GM18511 (cell line): Measurements from ENCODE around the gene AIFM3.
"Not testable (repeated sequence)": the region's sequence is repeated elsewhere in the genome, so short reads cannot be mapped to it uniquely, and the experiment has no call there.

ENCODE experiments used
- ATAC-seq: cut with Tn5 transposase; IDR thresholded peaks from one replicate; pipeline ENCODE4 v1.9.1; 2021; ENCODE audit warnings: mild to moderate bottlenecking, moderate library complexity; ENCODE audit not compliant: unreplicated experiment

AIFM3 gene

GRCh38 chr22:21000207-21000986 is 33.3 kb downstream of the AIFM3 start:
- no peak for ATAC-seq

GRCh38 chr22:21000987-21001600 is 34.0 kb downstream of the AIFM3 start:
- ATAC-seq = no peak

GRCh38 chr22:21001601-21002325 is 34.7 kb downstream of the AIFM3 start, which contains the start of gene THAP7:
THAP7 (minus strand) TSS chr22:21002118; CDS start chr22:21001911, 207 bp downstream.
- peak; percentile 92 for ATAC-seq

- ATAC-seq = no peak
Observed at GRCh38 chr22:21003782-21004181, 36.7 kb downstream of the AIFM3 start.

GRCh38 chr22:21009208-21009607 is 42.2 kb downstream of the AIFM3 start:
- ATAC-seq = not testable (repeated sequence)

GRCh38 chr22:21009638-21010425 is 42.8 kb downstream of the AIFM3 start:
- no peak for ATAC-seq

- ATAC-seq = no peak
Observed at GRCh38 chr22:21010426-21011113, 43.5 kb downstream of the AIFM3 start.

GRCh38 chr22:21012446-21013407 is 45.7 kb downstream of the AIFM3 start:
- ATAC-seq = no peak

GRCh38 chr22:21013657-21014201 is 46.7 kb downstream of the AIFM3 start:
- ATAC-seq = peak; percentile 8

GRCh38 chr22:21014202-21014725 is 47.2 kb downstream of the AIFM3 start:
- peak; percentile 95 for ATAC-seq

GRCh38 chr22:21014726-21015465 is 47.8 kb downstream of the AIFM3 start, which contains the start of gene P2RX6:
P2RX6 (plus strand) TSS chr22:21015165; CDS start chr22:21015175, 10 bp downstream.
- ATAC-seq = no peak

GRCh38 chr22:21015466-21016006 is 48.5 kb downstream of the AIFM3 start:
- ATAC-seq = no peak

GRCh38 chr22:21016644-21017420 is 49.8 kb downstream of the AIFM3 start:
- ATAC-seq = no peak

GRCh38 chr22:21018314-21018713 is 51.3 kb downstream of the AIFM3 start:
- ATAC-seq = no peak

- ATAC-seq = no peak
Observed at GRCh38 chr22:21020802-21021429, 53.9 kb downstream of the AIFM3 start.

GRCh38 chr22:21022507-21022906 is 55.5 kb downstream of the AIFM3 start:
- no peak for ATAC-seq
